ENCODE data around the gene CDC42BPB. TPM values are rescaled to one million over a fixed set of nuclear protein-coding genes. Genes with fewer than 3 reads are reported as not detected.
A peak's percentile ranks its signal among the peaks of the same experiment; 100 is the strongest.

CDC42BPB gene
- total RNA-seq, 2 experiments from 2014 or later = 0.78 to 0.81 TPM

- H3K27me3 Mint-ChIP-seq = peaks cover 19% of the 10 kb centered on the region
- H3K27ac Mint-ChIP-seq = no peak overlapping the region
- peaks cover 2% of the 10 kb centered on the region for H3K4me1 Mint-ChIP-seq
- no peak for DNase-seq
- ChIA-PET POLR2A (no interaction called here), CTCF (no interaction called here)
- no peaks in the 10 kb centered on the region for H3K36me3 Mint-ChIP-seq (ENCODE audit: low read depth)
- H3K9me3 Mint-ChIP-seq = no peaks in the 10 kb centered on the region
- H3K4me3 Mint-ChIP-seq = no peak overlapping the region
Observed at GRCh38 chr14:103099081-103099732, 41.9 kb upstream of the CDC42BPB start.

GRCh38 chr14:103097994-103098957 is 40.9 kb upstream of the CDC42BPB start:
- POLR2A ChIA-PET = no interaction called here
- no peak overlapping the region for H3K4me3 Mint-ChIP-seq
- peaks cover 15% of the 10 kb centered on the region for H3K27me3 Mint-ChIP-seq
- CTCF ChIA-PET = no interaction called here
- H3K4me1 Mint-ChIP-seq = no peaks in the 10 kb centered on the region
- no peak overlapping the region for H3K27ac Mint-ChIP-seq
- H3K9me3 Mint-ChIP-seq = no peaks in the 10 kb centered on the region
- no peaks in the 10 kb centered on the region for H3K36me3 Mint-ChIP-seq (ENCODE audit: low read depth)
- DNase-seq = no peak

- Mint-ChIP-seq H3K27ac (no peak overlapping the region), H3K27me3 (peaks cover 10% of the 10 kb centered on the region), H3K36me3 (ENCODE audit: low read depth) (no peaks in the 10 kb centered on the region), H3K9me3 (no peaks in the 10 kb centered on the region), H3K4me1 (no peaks in the 10 kb centered on the region), H3K4me3 (no peak overlapping the region)
- CTCF ChIA-PET = interaction anchor here (2.6 kb wide), 1 partner anchor 8 kb away, joined by 25 read pairs; no protein-coding TSS in a partner anchor
- no peak for DNase-seq
- POLR2A ChIA-PET = no interaction called here
Observed at GRCh38 chr14:103097244-103097993, 40.1 kb upstream of the CDC42BPB start.

- DNase-seq = no peak
- H3K9me3 Mint-ChIP-seq = no peaks in the 10 kb centered on the region
- no peak overlapping the region for H3K4me3 Mint-ChIP-seq
- no peak overlapping the region for H3K27ac Mint-ChIP-seq
- H3K36me3 Mint-ChIP-seq (ENCODE audit: low read depth) = no peaks in the 10 kb centered on the region
- peaks cover 3% of the 10 kb centered on the region for H3K27me3 Mint-ChIP-seq
- POLR2A ChIA-PET = no interaction called here
- CTCF ChIA-PET = interaction anchor here (0.6 to 2.6 kb wide), 3 partner anchors 9 to 281 kb away, joined by 3 to 25 read pairs (median 4); no protein-coding TSS in a partner anchor
- peaks cover 2% of the 10 kb centered on the region for H3K4me1 Mint-ChIP-seq
Observed at GRCh38 chr14:103096387-103096786, 39.0 kb upstream of the CDC42BPB start.

- ChIA-PET POLR2A (no interaction called here), CTCF (interaction anchor here (2.6 kb wide), 1 partner anchor 10 kb away, joined by 25 read pairs; no protein-coding TSS in a partner anchor)
- Mint-ChIP-seq H3K4me3 (no peak overlapping the region), H3K9me3 (no peaks in the 10 kb centered on the region), H3K27me3 (no peaks in the 10 kb centered on the region), H3K27ac (no peak overlapping the region), H3K36me3 (ENCODE audit: low read depth) (no peaks in the 10 kb centered on the region), H3K4me1 (peaks cover 7% of the 10 kb centered on the region)
- no peak for DNase-seq
Observed at GRCh38 chr14:103095210-103095778, 37.9 kb upstream of the CDC42BPB start.

- ChIA-PET CTCF (interaction anchor here (0.6 to 2.6 kb wide), 2 partner anchors 11 kb away, joined by 5 to 25 read pairs; no protein-coding TSS in a partner anchor), POLR2A (no interaction called here)
- H3K4me1 Mint-ChIP-seq = peaks cover 7% of the 10 kb centered on the region
- no peak within 1 kb of the TSS for H3K27ac Mint-ChIP-seq
- no peaks in the 10 kb centered on the region for H3K36me3 Mint-ChIP-seq (ENCODE audit: low read depth)
- DNase-seq = no peak
- H3K27me3 Mint-ChIP-seq = no peaks in the 10 kb centered on the region
- H3K9me3 Mint-ChIP-seq = no peaks in the 10 kb centered on the region
- H3K4me3 Mint-ChIP-seq = no peak within 1 kb of the TSS
Observed at GRCh38 chr14:103094406-103095209, 37.3 kb upstream of the CDC42BPB start, which contains the start of gene EXOC3L4. Gene EXOC3L4, plus strand, starts transcription at chr14:103094725. Its CDS starts 5,495 bp downstream, at chr14:103100220.

- ChIA-PET CTCF (interaction anchor here (0.6 kb wide), 1 partner anchor 11 kb away, joined by 5 read pairs; no protein-coding TSS in a partner anchor), POLR2A (no interaction called here)
- H3K27ac Mint-ChIP-seq = no peak overlapping the region
- no peaks in the 10 kb centered on the region for H3K9me3 Mint-ChIP-seq
- no peaks in the 10 kb centered on the region for H3K27me3 Mint-ChIP-seq
- peaks cover 7% of the 10 kb centered on the region for H3K4me1 Mint-ChIP-seq
- no peaks in the 10 kb centered on the region for H3K36me3 Mint-ChIP-seq (ENCODE audit: low read depth)
- no peak for DNase-seq
- H3K4me3 Mint-ChIP-seq = no peak overlapping the region
Observed at GRCh38 chr14:103093856-103094405, 36.6 kb upstream of the CDC42BPB start.

GRCh38 chr14:103091883-103092222 is 34.5 kb upstream of the CDC42BPB start:
- ChIA-PET POLR2A (no interaction called here), CTCF (interaction anchor here (0.9 to 1.4 kb wide), 2 partner anchors 97 to 396 kb away, joined by 3 to 4 read pairs; no protein-coding TSS in a partner anchor)
- DNase-seq = no peak
- H3K36me3 Mint-ChIP-seq (ENCODE audit: low read depth) = no peaks in the 10 kb centered on the region
- no peak overlapping the region for H3K4me3 Mint-ChIP-seq
- no peak overlapping the region for H3K27ac Mint-ChIP-seq
- H3K27me3 Mint-ChIP-seq = no peaks in the 10 kb centered on the region
- H3K4me1 Mint-ChIP-seq = peaks cover 7% of the 10 kb centered on the region
- H3K9me3 Mint-ChIP-seq = no peaks in the 10 kb centered on the region

- peak; percentile 78 for DNase-seq
- Mint-ChIP-seq H3K36me3 (ENCODE audit: low read depth) (no peaks in the 10 kb centered on the region), H3K27me3 (no peaks in the 10 kb centered on the region), H3K27ac (no peak overlapping the region), H3K4me3 (peak overlapping the region; percentile 17), H3K4me1 (peaks cover 7% of the 10 kb centered on the region), H3K9me3 (no peaks in the 10 kb centered on the region)
- ChIA-PET POLR2A (no interaction called here), CTCF (interaction anchor here (0.6 to 1.4 kb wide), 2 partner anchors 396 to 497 kb away, joined by 3 to 4 read pairs; no protein-coding TSS in a partner anchor)
Observed at GRCh38 chr14:103091041-103091882, 33.9 kb upstream of the CDC42BPB start.

- Mint-ChIP-seq H3K4me1 (peaks cover 7% of the 10 kb centered on the region), H3K4me3 (peak overlapping the region; percentile 17), H3K27me3 (peaks cover 1% of the 10 kb centered on the region), H3K9me3 (no peaks in the 10 kb centered on the region), H3K36me3 (ENCODE audit: low read depth) (no peaks in the 10 kb centered on the region), H3K27ac (no peak overlapping the region)
- POLR2A ChIA-PET = no interaction called here
- no peak for DNase-seq
- CTCF ChIA-PET = interaction anchor here (0.6 kb wide), 1 partner anchor 498 kb away, joined by 4 read pairs; no protein-coding TSS in a partner anchor
Observed at GRCh38 chr14:103090481-103091020, 33.2 kb upstream of the CDC42BPB start.
